Activated CD4-positive, alpha-beta T cell treated with anti-CD3 and anti-CD28 coated beads, Interleukin-2, amount 50 U/mL, for 48 hours (primary cell): ENCODE measurements around the gene SLAIN2.
"Not testable (repeated sequence)": the region's sequence is repeated elsewhere in the genome, so short reads cannot be mapped to it uniquely, and the experiment has no call there.

Experiments
- DNase-seq, 2 experiments: peaks; one replicate each; pipeline ENCODE4 v3.0.0-alpha.2; 2020

The SLAIN2 gene

GRCh38 chr4:48370260-48371134, 29.2 kb downstream of the SLAIN2 start:
- no peak for DNase-seq

DNA sequence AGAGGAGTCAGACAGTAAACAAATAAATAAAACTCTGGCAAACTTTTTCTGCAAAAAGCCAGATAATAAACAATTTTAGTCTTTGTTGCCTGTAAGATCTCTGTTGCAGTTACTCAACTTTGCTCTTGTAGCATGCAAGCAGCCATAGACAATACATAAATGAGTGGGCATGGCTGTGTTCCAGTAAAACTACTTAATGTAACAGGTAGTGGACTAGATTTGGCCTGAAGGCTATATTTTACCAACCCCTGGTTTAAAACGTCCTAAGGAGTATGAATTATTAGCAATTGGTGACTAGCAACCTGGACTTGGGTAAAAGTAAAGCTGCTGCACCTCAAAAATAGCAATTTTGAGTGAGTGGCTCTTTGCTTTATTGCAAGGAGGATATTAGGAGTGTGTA, 30.9 kb downstream of the SLAIN2 start:
- DNase-seq, result no peak

- no peak for DNase-seq
Measured at GRCh38 chr4:48375651-48376304, 34.4 kb downstream of the SLAIN2 start.

DNA sequence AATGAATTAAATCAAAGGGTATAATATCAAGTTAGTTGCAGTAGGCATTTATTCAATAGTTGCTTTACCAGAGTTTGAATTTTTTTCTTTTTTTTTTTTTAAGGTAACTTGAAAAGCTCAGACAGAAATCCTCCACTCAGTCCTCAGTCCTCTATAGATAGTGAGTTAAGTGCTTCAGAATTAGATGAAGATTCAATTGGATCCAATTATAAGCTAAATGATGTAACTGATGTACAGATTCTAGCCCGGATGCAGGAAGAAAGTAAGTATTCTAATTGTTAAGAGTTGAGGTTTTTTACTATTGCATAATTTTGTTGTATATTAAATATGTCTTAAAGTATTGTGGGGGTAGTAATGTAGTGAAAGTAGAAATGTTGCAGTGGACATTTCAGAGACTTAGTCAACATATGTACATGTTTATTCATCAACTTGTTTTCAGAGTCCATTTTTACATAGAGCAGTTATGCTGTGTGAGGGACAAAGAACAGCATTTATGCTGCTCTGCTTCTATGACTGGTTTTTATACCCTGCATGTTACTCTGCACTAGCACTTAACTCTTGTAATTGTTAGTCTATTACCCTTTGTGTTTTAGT, 38.4 kb downstream of the SLAIN2 start:
- no peak for DNase-seq

DNA sequence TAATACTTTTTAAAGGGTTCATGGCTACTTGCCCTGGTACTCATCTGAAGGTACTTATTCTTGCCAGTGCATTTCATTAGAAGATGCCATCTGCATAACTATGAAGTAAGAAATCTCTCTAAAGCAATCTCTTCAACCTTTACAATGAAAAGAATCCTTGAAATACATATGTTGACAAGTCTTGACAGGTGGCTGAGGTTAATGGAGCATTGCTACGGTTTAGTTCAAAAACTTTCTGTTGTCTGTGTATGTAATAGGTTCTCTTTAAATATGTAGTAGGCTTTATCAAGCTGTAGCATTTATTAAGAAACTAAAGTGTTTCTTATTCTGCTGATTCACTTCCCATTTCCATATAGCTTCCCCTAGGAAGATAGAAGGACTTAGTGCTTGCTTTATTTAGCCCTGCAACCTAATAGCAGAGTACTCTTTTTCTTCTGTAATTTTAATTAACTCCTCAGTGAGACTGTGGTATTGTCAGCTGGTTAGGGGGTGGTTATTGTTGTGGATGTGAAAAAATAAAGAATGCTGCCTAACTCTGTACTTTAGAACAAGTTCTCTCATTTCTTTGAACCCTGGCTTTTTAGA, 39.3 kb downstream of the SLAIN2 start:
- DNase-seq, result no peak

GRCh38 chr4:48388525-48389154, 47.3 kb downstream of the SLAIN2 start:
- no peak for DNase-seq

DNA sequence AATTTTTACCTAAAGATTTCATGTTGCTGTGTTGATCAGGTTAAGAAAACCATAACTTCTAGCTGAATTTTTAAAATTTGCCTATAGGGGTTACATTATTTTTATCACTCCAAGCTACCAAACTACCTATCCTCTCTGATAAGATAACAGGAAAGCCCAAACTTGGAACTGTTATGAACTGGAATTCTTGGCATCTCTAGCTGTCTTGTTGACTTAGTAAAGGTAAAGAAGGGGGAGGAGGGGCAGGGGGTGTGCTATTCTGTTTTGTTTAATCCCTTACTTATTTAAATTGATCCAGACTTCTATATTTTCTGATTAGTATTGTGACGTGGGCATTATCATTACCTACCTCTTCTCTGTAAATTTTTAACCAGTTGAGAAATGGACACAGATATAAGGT, 54.7 kb downstream of the SLAIN2 start:
- no peak for DNase-seq

DNA sequence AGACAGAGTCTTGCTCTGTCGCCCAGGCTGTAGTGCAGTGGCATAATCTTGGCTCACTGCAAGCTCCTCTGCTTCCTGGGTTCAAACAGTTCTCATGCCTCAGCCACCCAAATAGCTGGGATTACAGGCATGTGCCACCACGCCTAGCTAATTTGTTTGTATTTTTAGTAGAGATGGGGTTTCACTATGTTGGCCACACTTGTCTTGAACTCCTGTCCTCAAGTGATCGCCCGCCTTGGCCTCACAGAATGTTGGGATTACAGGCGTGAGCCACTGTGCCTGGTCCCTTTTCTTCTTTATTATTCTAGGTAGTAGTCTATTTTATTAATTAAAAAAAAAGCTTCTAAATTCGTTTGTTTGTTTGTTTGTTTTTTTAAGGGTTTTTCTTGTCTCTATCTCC, 59.1 kb downstream of the SLAIN2 start:
- no peak for DNase-seq

- DNase-seq, result no peak
Measured at GRCh38 chr4:48403358-48403757, 62.0 kb downstream of the SLAIN2 start.

GRCh38 chr4:48403779-48404178, 62.5 kb downstream of the SLAIN2 start:
- DNase-seq, result no peak

DNA sequence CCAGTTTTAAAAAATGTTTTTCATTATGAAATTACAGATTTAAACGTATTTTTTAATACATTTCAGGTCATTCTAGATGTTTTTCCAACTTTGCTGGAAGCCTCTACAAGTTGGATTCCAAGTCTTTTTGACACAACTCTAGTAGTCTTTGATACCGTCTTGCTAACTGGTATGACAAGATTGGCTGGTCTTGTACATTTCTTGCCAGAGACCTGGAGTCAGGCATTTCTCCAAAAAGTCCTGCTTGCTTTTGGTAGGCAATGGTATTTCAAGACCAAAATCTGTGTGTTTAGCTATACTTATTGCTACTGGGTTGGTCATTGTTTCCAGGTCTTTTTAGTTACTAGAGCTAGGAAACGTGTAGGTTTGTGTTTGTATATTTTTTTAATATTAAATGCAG, 64.6 kb downstream of the SLAIN2 start:
- DNase-seq, result no peak

GRCh38 chr4:48409203-48409602, 67.9 kb downstream of the SLAIN2 start:
- DNase-seq, result no peak

DNA sequence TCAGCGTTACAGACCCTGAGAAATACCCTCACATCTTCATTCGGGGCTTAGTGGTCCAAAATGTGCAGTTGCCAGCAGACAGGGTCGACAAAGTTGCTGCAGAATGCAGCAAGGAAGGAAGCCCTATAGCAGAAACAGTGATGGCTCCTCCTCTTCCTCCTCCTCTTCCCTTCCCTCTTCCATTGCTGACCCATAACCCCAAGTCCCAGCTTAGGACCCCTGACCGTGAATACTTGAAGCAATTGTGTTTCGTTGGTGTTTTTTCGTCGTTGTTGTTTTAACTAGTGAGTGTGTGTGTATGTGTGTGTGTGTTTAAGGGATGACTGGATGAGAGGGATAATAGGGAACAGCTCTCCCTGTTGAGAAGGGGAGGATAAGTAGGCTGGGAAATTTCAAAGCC, 69.5 kb downstream of the SLAIN2 start:
- DNase-seq, result no peak

DNA sequence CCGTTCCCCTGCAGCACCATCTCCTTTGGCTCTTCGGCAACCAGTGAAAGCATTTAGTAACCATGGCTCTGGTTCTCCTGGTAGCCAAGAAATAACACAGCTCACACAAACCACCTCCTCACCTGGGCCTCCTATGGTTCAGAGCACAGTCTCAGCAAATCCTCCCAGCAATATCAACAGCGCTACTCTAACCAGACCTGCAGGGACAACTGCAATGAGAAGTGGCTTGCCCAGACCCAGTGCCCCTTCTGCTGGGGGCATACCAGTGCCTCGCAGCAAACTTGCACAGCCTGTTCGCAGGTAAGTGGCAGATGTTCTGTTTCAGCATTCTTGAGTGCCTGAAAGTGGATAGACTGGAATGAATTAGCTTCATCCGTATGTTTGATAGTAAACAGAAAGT, 78.8 kb downstream of the SLAIN2 start:
- no peak for DNase-seq

- DNase-seq, result no peak
Measured at GRCh38 chr4:48421101-48421500, 79.8 kb downstream of the SLAIN2 start.

DNA sequence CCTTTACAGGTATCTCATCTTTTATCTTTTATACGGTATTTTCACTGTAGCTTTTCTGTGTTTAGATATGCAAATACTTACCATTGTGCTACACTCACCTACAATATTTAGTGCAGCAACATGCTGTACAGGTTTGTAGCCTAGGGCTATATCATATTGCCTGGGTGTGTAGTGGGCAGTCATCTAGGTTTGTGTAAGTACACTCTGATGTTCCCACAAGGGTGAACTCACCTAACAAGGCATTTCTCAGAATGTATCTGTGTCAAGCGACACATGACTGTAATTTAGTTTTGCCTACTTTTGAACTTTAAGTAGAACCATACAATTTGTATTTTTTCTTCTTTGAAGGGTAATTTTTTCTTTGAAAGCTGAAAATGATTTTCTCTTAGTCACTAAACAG, 87.6 kb downstream of the SLAIN2 start:
- DNase-seq, result no peak

GRCh38 chr4:48429709-48430474, 88.6 kb downstream of the SLAIN2 start:
- no peak for DNase-seq

- no peak for DNase-seq
Measured at GRCh38 chr4:48431401-48431800, 90.1 kb downstream of the SLAIN2 start.

- DNase-seq, result no peak
Measured at GRCh38 chr4:48432017-48432416, 90.7 kb downstream of the SLAIN2 start.

DNA sequence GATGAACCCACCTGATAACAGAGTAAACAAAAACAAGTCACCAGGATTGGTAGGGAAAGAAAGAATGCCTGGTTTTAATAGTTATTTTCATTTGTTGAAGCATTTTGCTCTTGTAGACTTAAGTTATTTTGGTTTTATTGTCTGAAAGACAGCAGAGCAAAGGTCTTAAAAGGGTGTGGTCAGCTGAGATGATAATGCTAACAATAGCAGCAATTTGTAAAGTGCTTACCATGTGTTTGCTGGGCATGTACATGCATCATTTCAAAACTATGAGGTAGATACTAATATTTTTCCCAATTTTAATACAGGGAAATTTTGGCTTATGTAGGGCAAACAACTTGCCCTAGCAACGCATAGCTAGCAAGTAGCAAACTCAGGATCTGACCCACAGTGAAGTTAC, 95.0 kb downstream of the SLAIN2 start:
- DNase-seq, result no peak

- DNase-seq, result no peak
Measured at GRCh38 chr4:48439988-48440387, 98.7 kb downstream of the SLAIN2 start.

- DNase-seq, result not testable (repeated sequence)
Measured at GRCh38 chr4:48440914-48441313, 99.6 kb downstream of the SLAIN2 start.
